GM12864 (cell line): ENCODE measurements around the gene PPP2R5C.

ENCODE experiments used
- DNase-seq: peaks from one replicate; pipeline ENCODE4 v3.0.0-alpha.2; 2011; ENCODE audit warnings: low read depth
- H3K4me3 ChIP-seq: 2 replicates; pipeline ENCODE4 v1.5.1; 2011; ENCODE audit warnings: mild to moderate bottlenecking, low read depth, low read length, control low read depth
- CTCF ChIP-seq: IDR thresholded peaks from 2 replicates; pipeline ENCODE4 v1.5.1; 2011; ENCODE audit warnings: low read depth, mild to moderate bottlenecking, moderate library complexity, low read length, control low read depth, inconsistent platforms; ENCODE audit errors: missing control alignments

PPP2R5C gene

GRCh38 chr14:101878211-101878821, 116.8 kb downstream of the PPP2R5C start:
- no peak for DNase-seq
- TF ChIP-seq CTCF = no peak
- H3K4me3 ChIP-seq = no peak overlapping the region

- no peak overlapping the region for H3K4me3 ChIP-seq
- no peak for DNase-seq
- no peak for TF ChIP-seq CTCF
Measured at GRCh38 chr14:101878822-101879528, 117.5 kb downstream of the PPP2R5C start.

- DNase-seq = no peak
- H3K4me3 ChIP-seq = no peak overlapping the region
- TF ChIP-seq CTCF = no peak
Measured at GRCh38 chr14:101879529-101880336, 118.2 kb downstream of the PPP2R5C start.

GRCh38 chr14:101881426-101881825, 119.9 kb downstream of the PPP2R5C start:
- TF ChIP-seq CTCF = no peak
- no peak overlapping the region for H3K4me3 ChIP-seq
- DNase-seq = no peak

- TF ChIP-seq CTCF = no peak
- no peak for DNase-seq
- no peak overlapping the region for H3K4me3 ChIP-seq
Measured at GRCh38 chr14:101882141-101882935, 120.8 kb downstream of the PPP2R5C start.

DNA sequence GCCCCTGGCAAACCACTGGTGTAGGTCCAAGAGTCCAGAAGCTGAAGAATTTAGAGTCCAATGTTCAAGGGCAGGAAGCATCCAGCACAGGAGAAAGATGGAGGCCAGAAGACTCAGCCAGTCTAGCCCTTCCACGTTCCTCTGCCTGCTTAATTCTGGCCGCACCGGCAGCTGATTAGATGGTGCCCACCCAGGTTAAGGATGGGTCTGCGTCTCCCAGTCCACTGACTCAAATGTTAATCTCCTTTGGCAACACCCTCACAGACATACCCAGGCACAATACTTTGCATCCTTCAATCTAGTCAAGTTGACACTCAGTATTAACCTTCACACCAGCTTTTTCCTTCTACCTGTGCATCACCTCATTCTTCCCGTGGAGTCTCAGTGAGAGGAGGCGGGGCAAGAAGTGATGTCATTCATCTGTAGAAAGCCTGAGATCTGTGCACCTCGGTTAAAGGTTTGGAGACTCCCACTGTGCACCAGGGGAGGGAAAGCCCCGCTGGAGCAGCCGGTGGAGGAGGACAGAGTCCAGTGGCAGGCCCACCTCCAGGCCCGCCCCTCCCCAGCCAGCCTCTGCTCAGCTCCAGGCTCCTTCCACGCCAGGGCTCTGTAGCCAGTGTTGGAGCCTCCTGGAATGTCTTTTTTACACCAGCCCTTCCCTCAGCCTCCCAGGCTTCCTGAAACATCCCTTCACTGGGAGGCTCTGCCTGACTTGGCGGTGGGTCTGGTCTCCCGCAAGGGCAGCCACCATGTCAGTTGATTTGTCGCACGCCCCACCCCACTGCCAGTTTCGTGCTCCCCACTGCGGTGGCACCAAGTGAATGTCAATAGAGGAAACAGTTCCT, 122.8 kb downstream of the PPP2R5C start:
- no peak overlapping the region for H3K4me3 ChIP-seq
- TF ChIP-seq CTCF = no peak
- no peak for DNase-seq
